Heart left ventricle (tissue), 16 donors: ENCODE measurements around the gene GALNT14. TPM values are rescaled to one million over a fixed set of nuclear protein-coding genes. Genes with fewer than 3 reads are reported as not detected.

Experiments
- ATAC-seq, 4 donors: fragments of 200-7000 bp; cut with Tn5 transposase; one replicate each; pipeline ENCODE4 v1.9.1; 2020 to 2022; ENCODE audit warnings: moderate library complexity in 4 of 4, mild to moderate bottlenecking in 3 of 4, moderate number of reproducible peaks in 1 of 4
- DNase-seq, 5 donors: peaks; one replicate each; pipeline ENCODE4 v3.0.0-alpha.2; 2020
- H3K27ac ChIP-seq, 12 donors: fragments of 200-600 bp; sonication (generic) in 4 of 12; one replicate each; pipeline versions ENCODE4 v1.5.0 to v1.8.0; 2016 to 2022; ENCODE audit warnings: mild to moderate bottlenecking in 2 of 12
- H3K27me3 ChIP-seq, 9 donors: fragments of 200-600 bp; sonication (generic) in 2 of 9; one replicate each; pipeline versions ENCODE4 v1.5.1 to v1.8.0; 2016 to 2022; ENCODE audit warnings: mild to moderate bottlenecking in 3 of 9
- H3K36me3 ChIP-seq, 9 donors: fragments of 200-600 bp; sonication (generic) in 2 of 9; one replicate each; pipeline versions ENCODE4 v1.5.0 to v1.8.0; 2018 to 2022; ENCODE audit warnings: mild to moderate bottlenecking in 2 of 9
- H3K4me1 ChIP-seq, 12 donors: fragments of 200-600 bp; sonication (generic) in 4 of 12; one replicate each; pipeline versions ENCODE4 v1.5.0 to v1.8.0; 2016 to 2022; ENCODE audit warnings: mild to moderate bottlenecking in 3 of 12
- H3K4me3 ChIP-seq, 12 donors: fragments of 200-600 bp; sonication (generic) in 4 of 12; one replicate each; pipeline versions ENCODE4 v1.5.0 to v1.8.0; 2017 to 2022; ENCODE audit warnings: mild to moderate bottlenecking in 9 of 12, moderate library complexity in 4 of 12
- H3K9me3 ChIP-seq, 12 donors: fragments of 200-600 bp; sonication (generic) in 4 of 12; one replicate each; pipeline versions ENCODE4 v1.5.0 to v1.8.0; 2016 to 2022; ENCODE audit warnings: mild to moderate bottlenecking in 1 of 12
- CTCF ChIP-seq, 12 donors: fragments of 200-600 bp; sonication (generic) in 4 of 12; IDR thresholded peaks; one replicate each; pipeline versions ENCODE4 v1.5.0 to v1.8.0; 2018 to 2022; ENCODE audit warnings: antibody characterized with exemption in 12 of 12, mild to moderate bottlenecking in 5 of 12
- POLR2A ChIP-seq, 2 donors: fragments of 450-650 bp; IDR thresholded peaks; one replicate each; pipeline ENCODE4 v1.6.1; 2017; ENCODE audit warnings: antibody characterized with exemption in 2 of 2, mild to moderate bottlenecking in 2 of 2, moderate library complexity in 2 of 2
- WGBS, 4 donors: extraction: QIAGEN DNeasy Blood & Tissue Kit in 2 of 4; methylation state at CpG; one replicate each; pipeline versions ENCODE4 v1.1.5 to v1.1.7; 2013 to 2018; 5-methylcytosine and 5-hydroxymethylcytosine counted together
- intact Hi-C, 10 donors: fragments of 100-400 bp; cut with DNase I; formaldehyde crosslinking; loops; one replicate each; pipeline versions ENCODE4 v1.11.1 to v1.14.2; 2022
- polyA plus RNA-seq, 2 donors: library from polyadenylated mRNA; stranded (reverse); fragments of 200-250 nt; gene quantifications; one replicate each; pipeline ENCODE4 v1.2.3, GENCODE V29; 2013
- total RNA-seq, 9 donors: library from RNA; depleted of rRNA in 2 of 9; stranded (reverse); fragments of >200 nt in 2 of 9; fragmentation: NEBNext Ultra II Directional in 3 of 9; extraction: Animal tissue kit (Norgen Biotek cat#: 25700) in 3 of 9; gene quantifications; one replicate each; pipeline versions ENCODE4 v1.1.0 to v1.2.4, GENCODE V29; 2016 to 2023
- donor health status: ischemic (EF 13 %, LVEDD 7.1; RV severe dilation, severe dysfunction).
- donor health status: healthy with polysubstance abuse.
- donor health status: DM: no; HTN: yes; CAD: no.
- donor health status: DM: no; HTN: no; CAD: no.
- donor health status: ischemic (EF 25% LVEDD 6.9; RV normal size, moderate dysfunction).
- donor health status: ischemic (EF 25% LVEDD 5.7; RV mildly dilated, moderate dysfunction).
- donor health status: healthy.
- donor health status: DM: yes; HTN: yes; CAD: no.
- donor health status: ischemic (EF 35%, LVEDD 5.7; RV mildly dilated, moderate dysfunction).
- donor health status: nonischemic (EF 11% LVEDD 7.7; RV severe dilation, severe dysfunction).
- donor health status: DM: yes; HTN: yes; CAD: no.
- donor health status: PGD.
- donor health status: ischemic (EF 29% LVEDD 5.4; RV normal size, mild dysfunction).
- donor health status: nonischemic (EF 23%, LVEDD 6.1; RV moderate dilation, normal function).

The GALNT14 gene
- total and polyA plus RNA-seq, 11 donors: 0.29 to 2.4 (median 1.0) TPM; not detected in 2

DNA sequence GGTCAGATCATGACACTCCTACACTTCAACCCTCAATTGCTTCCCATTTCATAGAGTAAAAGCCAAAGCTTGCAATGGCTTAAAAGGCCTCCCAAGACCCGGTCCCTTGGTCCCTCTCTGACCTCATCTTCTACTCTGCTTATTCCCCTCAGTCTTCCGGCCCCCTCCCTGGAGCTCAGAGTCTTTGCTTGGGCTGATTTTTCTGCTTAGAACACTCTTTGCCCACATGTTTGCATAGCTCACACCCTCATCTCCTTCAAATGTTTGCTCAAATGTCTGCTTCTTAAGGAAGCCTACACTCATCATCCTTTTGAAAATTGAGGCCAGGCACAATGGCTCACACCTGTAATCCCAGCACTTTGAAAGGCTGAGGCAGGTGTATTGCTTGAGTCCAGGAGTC is 265.4 kb downstream of the GALNT14 start:
- peaks cover 0 to 12% (median 0%) of the 10 kb centered on the region in 12 donors for H3K9me3 ChIP-seq
- WGBS, 4 donors: 72 to 75% (median 74%) methylated on average over 2 of the region's 2 CpGs
- DNase-seq: no peak
- ATAC-seq: no peak
- H3K4me1 ChIP-seq: peaks cover 0 to 4% (median 0%) of the 10 kb centered on the region in 12 donors
- no peaks in the 10 kb centered on the region for H3K36me3 ChIP-seq
- H3K4me3 ChIP-seq: no peak overlapping the region
- intact Hi-C loops: no loop called here
- no peak overlapping the region for H3K27ac ChIP-seq
- TF ChIP-seq POLR2A (IDR thresholded peaks at IDR 0.05): no peak
- no peak for TF ChIP-seq CTCF (IDR thresholded peaks at IDR 0.05)
- H3K27me3 ChIP-seq: no peaks in the 10 kb centered on the region

DNA sequence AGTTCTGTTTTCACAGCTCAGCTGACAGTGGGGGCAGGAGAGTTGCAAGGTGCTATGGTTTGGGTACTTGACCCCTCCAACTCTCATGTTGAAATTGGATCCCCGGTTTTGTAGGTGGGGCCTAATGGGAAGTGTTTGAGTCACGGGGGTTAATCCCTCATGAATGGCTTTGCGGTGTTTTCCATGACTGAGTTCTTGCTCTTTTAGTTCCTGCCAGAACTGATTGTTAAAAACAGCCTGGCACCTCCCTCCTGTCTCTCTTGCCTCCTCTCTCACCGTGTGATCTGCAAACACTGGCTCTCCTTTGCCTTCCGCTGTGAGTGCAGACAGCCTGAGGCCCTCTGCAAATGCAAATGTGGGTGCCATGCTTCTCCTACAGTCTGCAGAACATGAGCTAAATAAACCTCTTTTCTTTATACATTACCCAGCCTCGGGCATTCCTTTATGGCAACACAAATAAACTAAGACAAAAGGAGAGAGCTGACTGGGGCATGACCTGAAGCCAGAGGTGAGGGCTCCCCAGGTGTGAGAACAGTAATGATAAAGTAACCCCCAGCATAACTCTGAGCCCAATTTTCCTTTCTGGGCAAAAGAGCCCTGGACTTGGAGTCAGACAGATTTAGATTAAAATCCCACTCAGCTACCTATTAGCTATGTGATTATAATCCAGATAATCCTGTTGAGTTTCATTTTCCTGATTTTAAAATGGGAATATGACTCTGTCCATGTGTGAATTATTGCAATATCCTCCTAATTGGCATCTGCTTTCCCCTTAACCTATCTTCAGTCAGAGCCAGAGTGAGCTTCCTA is 266.1 kb downstream of the GALNT14 start:
- intact Hi-C loops: no loop called here
- no peak overlapping the region for H3K4me3 ChIP-seq
- TF ChIP-seq POLR2A (IDR thresholded peaks at IDR 0.05) (no peak), CTCF (IDR thresholded peaks at IDR 0.05) (no peak)
- no peaks in the 10 kb centered on the region for H3K36me3 ChIP-seq
- no peaks in the 10 kb centered on the region for H3K27me3 ChIP-seq
- peaks cover 0 to 4% (median 0%) of the 10 kb centered on the region in 12 donors for H3K4me1 ChIP-seq
- ATAC-seq (peak; percentile 77 to 97 (median 90)), DNase-seq (peak in 2 of 5 donors; percentile 36 to 44)
- peaks cover 0 to 10% (median 0%) of the 10 kb centered on the region in 12 donors for H3K9me3 ChIP-seq
- peak overlapping the region in 1 of 12 donors; percentile 38 for H3K27ac ChIP-seq
- WGBS, 4 donors: 22 to 25% (median 23%) methylated on average over 6 of the region's 6 CpGs

DNA sequence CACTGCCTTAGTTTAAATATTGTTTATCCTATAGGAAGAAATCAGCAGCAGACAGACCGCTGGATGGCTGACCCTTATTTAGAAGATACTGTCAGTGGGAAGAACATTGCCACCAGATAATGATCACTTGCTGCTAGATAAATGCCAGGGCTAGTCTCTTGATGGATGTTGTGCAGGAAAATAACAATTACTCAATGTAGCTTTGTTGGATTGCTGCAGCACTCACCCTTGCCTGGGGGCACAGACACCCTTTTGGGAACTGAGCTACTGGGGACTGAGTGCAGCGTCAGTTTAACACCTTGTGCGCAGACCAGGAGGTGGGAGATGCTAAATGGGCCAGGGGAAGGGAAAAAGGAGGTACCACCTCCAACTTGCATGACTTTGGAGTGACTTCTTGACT is 266.8 kb downstream of the GALNT14 start:
- peak overlapping the region in 1 of 12 donors; percentile 38 for H3K27ac ChIP-seq
- ATAC-seq (peak in 2 of 4 donors; percentile 46 to 56), DNase-seq (no peak)
- H3K36me3 ChIP-seq: no peaks in the 10 kb centered on the region
- intact Hi-C loops: no loop called here
- no peaks in the 10 kb centered on the region for H3K27me3 ChIP-seq
- peaks cover 0 to 4% (median 0%) of the 10 kb centered on the region in 12 donors for H3K4me1 ChIP-seq
- peaks cover 0 to 10% (median 0%) of the 10 kb centered on the region in 12 donors for H3K9me3 ChIP-seq
- H3K4me3 ChIP-seq: no peak overlapping the region
- no peak for TF ChIP-seq CTCF (IDR thresholded peaks at IDR 0.05)
- TF ChIP-seq POLR2A (IDR thresholded peaks at IDR 0.05): no peak
- 44 to 62% (median 53%) methylated on average over 3 of the region's 3 CpGs for WGBS, 4 donors

GRCh38 chr2:30869988-30870387 is 268.3 kb downstream of the GALNT14 start:
- Histone ChIP-seq H3K36me3 (no peaks in the 10 kb centered on the region), H3K9me3 (peaks cover 0 to 8% (median 0%) of the 10 kb centered on the region in 12 donors), H3K4me1 (peaks cover 0 to 4% (median 0%) of the 10 kb centered on the region in 12 donors), H3K27ac (no peak overlapping the region), H3K27me3 (no peaks in the 10 kb centered on the region), H3K4me3 (no peak overlapping the region)
- no peak for DNase-seq
- ATAC-seq: no peak
- intact Hi-C loops: loop anchor here in 3 of 10 donors (10.0 kb wide), 2 partner anchors 305 to 465 kb away; no protein-coding TSS in a partner anchor
- WGBS, 4 donors: 91 to 100% (median 94%) methylated on average over 1 of the region's 1 CpG
- TF ChIP-seq CTCF (IDR thresholded peaks at IDR 0.05) (no peak), POLR2A (IDR thresholded peaks at IDR 0.05) (no peak)
